ENCODE results near the gene ADARB2.

The ADARB2 gene

DNA sequence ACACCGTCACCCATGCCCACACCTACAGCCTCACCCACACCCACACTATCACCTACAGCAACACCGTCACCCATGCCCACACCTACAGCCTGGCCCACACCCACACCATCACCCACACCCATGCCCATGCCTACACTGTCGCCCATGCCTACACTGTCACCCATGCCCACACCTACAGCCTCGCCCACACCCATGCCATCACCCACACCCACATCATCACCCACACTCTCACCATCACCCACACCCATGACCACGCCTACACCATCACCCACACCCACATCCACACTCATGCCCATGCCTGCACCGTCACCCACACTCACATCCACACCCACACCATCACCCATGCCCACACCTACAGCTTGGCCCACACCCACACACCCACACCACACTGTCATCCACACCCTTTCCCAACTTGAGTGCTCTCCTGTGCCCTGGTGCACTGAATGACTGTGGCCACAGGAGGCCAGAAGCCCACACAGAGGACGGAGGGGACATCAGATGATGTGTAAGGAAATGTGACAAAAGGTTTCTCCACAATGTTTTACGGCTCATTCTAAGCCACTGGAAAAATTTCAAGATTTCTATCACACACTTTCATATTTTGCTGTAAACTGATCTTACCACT is 527.9 kb downstream of the ADARB2 start:
- no peak for DNase-seq

DNA sequence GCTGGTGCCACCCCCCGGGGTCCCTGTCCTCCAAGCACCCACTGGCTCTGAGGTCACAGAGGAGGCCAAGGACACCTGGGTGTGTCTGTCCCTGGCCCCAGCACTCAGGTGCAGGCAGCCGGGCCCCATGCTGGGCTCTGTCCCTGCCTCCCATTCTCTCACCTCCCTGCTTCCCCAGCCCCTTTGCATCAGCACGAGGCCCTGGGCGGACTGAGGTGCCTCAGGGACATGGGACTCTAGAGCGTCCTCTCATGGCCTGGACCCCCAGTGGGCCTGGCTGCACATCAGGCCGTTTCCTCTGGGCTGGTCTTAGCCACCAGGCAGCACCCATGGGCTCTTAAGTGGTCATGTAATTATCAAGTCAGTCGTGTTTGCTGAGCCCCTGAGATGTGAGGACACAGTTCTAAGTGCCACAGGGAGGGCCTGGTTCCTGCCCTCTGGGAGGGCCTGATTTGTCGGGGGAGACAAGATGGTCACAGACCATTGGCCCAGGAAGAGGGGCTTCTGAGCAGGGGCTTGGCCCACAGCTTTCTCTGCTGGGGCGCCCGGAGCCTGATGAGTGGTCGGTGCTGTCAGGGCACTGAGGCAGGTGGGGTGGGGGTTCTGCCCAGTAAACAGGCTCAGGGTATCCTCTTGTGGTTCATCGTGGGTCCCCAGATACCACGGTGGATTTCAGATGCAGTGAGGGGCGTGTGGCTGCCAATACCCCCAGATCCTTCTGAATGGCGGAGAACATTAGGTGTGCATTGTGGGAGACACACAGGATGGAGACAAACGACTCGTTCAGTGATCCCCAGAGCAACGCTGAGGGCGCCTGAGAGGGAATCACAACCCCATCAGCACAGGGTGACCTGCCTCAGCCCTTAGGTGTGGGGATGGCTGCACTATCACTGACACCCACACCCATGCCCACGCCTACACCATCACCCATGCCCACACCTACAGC is 528.7 kb downstream of the ADARB2 start:
- DNase-seq, result no peak

DNA sequence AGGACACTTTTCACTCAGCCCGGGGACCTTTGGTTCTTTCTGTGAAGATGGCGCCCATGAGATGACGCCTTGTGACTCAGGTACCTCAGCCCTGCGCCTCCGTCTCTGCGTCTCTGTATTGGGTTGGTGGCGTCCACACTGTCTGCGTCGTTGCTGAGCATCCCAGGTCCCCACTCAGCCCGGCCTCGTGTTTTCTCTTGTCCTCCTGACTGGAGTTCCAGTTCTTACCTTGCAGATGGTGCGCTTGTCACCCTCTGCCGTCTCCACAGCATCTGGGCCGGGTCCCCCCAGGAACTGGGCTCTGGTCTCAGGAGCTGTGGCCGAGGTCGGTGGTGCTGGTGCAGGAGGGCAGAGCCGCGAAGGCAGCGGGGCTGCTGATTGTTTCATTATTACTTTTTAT is 530.7 kb downstream of the ADARB2 start:
- no peak for DNase-seq

DNA sequence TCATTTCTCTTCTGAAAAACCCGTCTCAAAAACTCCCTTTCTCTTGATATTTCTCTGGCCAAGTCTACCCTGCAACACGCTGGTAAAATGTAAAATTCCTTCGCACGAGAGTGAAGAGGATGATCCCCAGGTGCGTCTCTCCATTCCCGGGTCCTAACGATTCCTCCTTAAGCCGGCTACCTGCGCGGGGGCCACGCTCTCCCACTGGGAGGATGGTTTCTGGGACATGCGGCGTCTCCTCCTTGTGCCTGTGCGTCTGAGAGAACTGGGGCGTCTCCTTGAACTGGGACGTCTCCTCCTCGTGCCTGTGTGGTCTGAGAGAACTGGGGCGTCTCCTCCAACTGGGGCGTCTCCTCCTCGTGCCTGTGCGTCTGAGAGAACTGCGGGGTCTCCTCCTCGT is 531.2 kb downstream of the ADARB2 start:
- DNase-seq, result no peak

DNA sequence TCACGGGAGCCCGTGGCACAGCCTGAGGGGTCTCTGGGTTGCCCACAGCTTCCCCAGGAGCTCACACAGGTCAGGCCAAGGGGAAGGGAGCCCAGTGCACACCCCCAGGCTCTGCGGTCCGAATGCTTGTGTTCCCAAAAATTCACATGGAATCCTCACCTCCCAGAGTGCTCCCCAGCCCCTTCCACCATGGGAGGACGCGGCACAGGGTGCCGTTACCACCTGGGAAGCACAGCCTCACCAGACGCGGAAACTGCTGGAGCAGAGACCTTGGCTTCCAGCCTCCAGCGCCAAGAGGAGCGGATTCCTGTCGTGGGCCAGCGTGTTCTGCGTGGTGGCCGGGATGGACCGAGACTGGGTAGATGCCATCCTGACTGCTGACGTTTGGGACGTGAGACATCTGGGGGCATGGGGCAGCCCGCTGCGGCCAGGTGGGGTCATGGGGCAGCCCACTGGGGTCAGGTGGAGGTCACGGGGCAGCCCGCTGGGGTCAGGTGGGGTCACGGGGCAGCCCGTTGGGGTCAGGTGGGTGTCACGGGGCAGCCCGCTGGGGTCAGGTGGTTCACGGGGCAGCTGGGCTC is 531.8 kb downstream of the ADARB2 start:
- no peak for DNase-seq

DNA sequence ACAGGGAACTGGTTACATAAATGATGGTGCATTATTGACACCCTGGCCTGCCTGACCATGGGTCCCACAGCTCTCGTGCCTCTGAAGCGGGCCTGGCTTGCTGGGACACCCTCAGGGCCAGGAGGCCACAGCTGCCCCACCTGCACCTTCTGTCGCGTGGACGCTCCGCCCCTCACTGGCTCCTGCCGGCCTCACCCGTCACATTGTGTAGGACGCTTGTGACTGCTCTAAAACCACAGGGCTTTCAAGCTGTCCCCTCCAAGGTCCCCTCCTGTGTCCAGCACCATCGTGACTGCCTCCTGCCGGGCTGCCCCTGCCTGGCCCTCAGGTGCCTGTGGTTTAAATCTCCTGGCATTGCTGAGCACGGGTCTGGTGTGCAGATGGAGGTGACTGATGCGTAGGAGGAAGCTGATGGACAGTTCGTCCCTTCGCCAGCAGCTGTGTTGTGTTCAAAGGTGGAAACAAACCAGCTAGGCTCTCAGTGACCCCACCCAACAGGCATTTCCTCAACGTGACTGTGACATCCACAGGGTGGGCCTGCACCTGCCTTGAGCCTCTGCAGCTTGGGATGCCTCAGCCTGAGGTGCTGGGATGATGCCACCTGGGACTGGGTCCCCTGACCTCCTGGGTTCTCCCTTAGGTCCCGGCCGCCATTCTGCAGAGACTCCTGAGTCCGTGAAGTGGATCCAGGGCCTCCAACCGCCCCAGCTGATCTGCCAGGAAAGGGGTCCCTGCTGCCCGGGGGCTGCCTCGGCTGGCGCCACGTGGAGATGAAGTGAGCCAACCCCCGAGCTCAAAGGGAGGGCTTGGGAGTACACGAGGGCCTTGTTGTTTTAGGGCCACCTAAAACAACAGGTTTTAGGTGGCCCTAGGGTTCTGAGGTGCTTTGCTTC is 532.6 kb downstream of the ADARB2 start:
- no peak for DNase-seq

DNA sequence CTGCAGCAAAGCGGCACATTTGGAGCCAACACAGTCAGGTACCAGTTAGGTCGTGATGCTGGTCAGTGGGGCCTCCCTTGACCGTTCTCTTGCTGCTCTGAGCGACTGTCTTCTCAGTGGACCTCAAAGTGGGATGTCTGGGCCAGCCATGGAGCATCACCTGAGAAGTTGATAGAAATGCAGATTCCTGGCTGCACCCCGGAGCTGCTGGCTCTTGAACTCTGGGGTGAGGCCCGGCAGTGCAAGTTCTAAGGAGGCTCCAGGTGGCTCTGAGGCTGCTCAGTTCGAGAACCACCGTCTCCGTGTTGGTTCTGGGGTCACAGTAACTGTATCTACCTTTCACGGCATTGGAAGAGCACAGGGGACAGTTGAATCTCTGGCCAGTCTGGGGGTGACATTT is 533.6 kb downstream of the ADARB2 start:
- no peak for DNase-seq

DNA sequence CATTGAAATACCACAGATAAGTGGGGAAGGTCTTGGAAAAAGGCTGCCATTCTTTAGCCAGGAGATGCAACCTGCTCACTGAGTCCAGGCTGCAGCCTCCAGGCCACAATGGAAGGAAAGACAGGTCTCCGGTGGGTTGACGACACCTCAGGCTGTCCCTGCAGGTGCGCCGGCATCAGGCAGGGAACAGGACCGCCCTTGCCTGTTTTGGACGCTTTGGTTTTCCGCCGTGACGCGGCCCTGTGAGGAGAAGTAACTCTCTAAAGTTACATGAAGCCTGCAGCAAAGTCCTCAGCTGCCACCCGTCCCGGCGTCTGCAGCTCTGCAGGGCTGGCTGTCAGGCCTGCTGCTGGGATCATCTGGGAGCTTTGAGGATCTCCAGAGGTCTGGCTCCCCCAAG is 534.1 kb downstream of the ADARB2 start:
- DNase-seq, result no peak

DNA sequence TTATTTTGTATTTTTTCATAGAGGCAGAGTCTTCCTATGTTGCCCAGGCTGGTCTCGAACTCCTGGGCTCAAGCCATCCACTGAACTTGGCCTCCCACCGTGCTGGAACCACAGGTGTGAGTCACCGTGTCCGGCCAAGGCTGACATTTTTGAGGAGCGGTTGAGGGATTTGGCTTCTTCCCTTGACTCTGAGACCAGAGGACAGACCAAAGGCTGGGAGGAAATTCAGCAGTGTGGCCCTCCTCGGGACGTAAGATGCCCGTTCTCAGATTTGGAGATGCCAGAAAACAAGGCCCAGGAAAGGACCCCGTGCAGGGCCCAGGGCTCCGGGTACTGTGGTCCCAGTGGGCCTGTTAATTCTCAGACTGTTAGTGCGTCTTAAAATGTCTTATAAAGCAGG is 535.0 kb downstream of the ADARB2 start:
- DNase-seq, result no peak

DNA sequence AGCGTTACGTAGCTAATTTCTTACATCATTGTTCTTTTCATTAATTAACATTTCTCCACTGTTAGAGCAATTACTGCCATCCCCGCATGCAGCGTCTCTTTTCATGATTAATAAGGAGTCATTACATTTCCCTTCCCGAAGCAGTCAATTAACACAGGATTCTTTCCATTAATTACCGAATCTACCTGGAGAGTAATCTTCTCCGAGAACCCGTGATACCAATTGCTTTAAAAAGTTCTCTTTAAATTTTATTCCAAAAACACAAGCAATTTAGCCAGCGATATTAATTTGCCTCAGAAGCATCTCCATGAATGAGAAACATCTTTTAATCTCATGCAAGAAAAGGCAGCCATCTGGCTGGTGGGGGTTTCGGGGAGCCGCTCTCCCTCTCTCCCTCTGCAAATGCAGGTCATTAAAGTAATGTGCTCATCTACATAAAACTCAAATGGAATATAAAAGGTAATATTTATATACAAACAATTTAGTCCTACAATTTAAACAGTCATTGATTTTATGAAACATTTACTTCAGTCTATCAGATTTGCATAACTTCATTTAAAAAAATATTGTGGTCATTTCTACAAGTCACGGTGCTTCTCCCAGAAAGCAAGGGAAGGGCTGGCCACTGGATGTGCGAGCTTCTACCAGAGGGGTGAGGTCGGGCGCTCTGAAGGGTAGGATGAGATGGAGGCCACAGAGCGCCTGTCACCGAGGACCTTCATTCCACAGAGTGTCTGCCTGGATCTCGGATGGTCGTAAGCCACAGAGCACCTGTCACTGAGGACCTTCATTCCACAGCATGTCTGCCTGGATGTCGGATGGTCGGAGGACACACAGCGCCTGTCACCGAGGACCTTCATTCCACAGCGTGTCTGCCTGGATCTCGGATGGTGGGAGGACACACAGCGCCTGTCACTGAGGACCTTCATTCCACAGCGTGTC is 536.2 kb downstream of the ADARB2 start:
- DNase-seq, result no peak

DNA sequence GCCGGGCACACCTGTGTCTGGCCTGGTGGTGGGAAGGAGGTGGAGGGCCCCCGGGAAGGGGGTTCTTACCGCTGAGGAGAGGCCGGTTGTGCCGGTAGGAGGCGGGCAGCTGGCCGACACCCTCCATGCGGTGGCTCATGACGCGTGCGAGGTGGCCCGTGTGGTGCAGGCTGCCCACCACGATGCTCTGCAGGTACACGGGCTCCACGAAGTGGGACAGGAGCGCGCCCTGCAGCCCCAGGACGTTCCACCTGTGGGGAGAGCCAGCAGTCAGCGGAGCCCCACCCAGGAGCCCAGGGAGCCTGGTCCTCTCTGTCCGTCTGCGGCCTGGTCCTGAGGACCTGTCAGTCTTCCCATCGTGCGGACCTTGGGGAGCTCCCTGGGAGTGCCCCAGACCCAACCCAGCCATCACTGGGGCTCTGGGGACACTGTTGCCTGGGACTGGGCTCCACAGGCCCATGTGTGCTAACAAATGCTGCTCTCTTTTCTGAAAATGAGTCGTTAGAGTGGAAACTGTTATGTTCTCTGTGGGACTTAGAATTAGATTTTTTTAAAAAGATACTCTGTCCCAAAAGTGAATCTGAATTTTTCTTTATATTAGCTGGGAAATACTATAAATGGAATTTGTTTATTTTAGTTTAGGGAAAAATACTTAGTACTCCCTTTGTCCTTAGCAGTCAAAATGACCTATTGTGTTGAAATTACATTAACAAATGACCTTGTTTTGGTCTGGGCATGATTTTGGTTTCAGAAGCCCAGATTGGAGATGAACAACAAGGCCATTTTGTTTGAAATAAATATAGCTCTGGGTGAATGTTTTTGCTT is 537.2 kb downstream of the ADARB2 start:
- DNase-seq, result no peak

DNA sequence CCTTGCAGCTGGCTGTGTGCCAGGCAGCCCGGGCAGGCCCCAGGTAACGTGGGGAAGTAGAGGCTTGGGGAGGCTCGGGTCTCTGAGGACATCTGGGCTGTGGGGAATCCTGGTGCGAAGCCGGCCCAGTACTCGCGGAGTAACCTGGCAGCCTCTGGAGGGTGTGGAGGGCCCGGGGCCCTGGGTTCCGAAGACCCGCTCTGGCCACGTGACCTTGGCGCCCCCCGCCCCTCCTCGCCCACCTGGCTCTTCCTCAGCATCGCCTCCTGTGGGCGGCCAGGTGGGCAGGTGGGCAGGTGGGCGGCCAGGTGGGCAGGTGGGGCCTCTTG is 538.0 kb downstream of the ADARB2 start:
- no peak for DNase-seq

DNA sequence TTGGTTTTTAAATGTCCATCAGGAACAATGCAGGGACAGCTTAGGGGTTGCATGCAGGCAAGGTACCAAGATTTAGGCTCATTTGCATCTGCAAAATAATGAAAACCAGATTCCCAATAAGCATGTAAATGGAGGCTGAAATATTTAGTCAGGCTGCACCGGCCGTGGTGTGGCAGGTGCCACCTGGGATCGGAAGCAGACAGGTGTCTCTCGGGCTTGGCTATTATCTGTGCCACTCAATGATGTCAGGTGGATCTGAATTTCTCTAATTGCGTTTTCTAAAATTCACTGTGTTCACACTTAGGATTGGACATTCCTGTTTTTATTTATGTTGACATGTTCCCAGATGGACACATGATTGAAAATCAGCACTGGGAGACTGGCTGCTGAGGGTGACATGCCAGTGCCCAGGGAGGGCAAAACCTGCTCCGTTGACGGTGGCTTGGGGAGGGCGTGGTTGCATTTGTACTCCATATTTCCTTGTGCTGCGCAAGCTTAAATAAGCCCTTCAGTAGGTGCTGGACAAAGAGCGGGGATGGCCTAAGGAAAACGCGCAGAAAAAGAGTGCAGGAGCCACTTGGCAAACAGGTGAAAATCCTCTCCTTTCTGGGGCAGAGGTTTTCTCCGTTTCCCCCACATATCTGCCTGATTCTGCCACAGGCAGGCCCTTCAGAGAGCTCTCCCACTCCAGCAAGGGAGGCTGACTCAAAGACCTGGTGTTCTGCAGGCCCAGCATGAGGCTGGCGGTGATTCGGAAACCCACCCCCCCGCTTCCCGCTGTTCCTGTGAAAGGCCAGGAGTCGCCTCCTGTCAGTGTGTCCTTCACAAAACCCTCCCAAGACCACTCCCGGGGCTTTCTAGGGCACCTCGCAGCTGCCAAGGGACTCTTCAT is 538.6 kb downstream of the ADARB2 start:
- DNase-seq, result no peak

DNA sequence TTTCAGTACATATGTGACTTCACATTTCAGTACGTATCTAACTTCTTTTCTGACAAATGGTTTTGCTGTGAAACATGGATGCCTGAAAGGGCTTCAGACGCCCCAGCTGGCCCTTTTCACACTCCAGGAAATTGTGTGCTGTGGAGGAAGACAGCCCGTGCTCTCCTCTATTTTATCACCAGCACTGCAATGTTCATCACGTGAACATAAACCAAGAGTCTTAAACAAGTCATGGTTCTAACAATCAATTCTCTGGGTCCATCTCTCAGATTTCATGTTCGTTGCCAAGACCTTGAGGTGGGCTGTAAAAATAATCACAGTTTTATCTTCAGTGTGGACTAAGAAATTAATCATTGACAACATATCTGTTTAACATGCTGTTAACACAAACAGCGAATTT is 539.9 kb downstream of the ADARB2 start:
- no peak for DNase-seq

DNA sequence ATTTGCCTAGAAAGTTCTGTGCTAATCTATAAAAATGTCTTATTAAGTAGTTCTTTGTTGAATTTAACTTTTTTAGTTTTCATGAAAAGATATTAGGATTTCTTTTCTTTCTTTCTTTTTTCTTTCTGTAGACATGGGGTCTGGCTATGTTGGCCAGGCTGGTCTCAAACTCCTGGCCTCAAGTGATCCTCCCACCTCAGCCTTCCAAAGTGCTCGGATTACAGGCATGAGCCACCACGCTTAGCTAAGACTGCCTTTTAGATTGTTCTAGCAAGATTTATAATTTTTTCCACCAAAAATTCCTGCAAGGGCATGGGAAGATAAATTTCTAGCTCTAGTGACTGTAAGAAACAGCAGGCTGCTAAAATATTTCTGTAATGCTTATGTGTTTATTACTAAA is 540.7 kb downstream of the ADARB2 start:
- no peak for DNase-seq

DNA sequence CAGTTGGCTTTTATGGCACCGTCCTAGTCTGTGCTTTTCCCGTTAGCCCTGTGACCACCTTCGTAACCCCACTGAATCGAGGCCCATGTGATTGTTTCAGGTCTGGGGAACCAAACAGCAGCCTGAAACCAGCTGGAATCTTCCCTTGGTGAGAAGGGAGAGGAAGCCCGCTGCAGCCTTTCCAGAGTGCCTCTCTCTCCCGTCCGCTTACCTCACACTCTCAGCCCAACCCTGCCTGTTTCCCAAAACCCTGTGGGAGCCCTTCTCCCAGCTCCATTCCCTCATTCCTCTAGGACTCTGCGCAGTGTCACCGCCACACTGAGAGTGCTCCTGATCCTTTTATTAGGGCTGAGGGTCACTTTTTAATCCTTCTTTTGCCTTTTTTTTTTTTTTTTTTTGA is 541.5 kb downstream of the ADARB2 start:
- no peak for DNase-seq

DNA sequence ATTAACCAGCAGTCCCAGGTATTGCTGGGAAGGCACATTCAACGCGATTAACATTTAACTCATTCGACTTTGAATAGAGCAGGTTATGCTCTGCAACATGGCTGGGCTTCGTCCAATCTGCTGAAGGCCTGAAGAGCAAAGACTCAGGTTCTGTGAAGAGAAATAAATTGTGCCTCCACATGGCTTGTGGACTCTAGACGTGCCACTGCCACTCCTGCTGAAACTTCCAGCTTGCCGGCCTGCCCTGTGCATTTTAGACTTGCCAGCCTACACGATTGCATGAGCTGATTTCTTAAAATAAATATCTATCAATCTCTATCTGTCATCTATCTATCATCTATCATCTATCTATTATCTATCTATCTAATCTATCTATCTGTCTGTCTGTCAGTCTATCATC is 543.2 kb downstream of the ADARB2 start:
- no peak for DNase-seq

DNA sequence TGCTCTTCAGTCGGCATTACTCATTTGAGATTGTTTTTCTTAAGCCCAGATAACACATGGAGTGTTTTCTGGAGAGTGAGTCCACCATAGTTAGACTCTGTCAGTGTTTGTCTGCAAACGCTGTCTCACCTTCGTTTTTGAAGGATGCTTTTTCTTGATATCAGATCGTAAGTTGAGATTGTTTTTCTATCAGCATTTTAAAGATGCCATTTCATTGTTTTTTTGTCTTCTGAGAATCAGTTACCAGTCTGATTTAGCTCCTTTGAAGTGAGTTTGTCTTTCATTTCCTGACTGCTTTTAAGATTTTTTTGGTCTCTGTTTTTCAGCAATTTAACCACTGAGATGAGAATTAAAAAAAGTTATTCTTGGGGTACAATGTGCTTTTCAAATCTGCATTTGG is 543.8 kb downstream of the ADARB2 start:
- DNase-seq, result no peak

DNA sequence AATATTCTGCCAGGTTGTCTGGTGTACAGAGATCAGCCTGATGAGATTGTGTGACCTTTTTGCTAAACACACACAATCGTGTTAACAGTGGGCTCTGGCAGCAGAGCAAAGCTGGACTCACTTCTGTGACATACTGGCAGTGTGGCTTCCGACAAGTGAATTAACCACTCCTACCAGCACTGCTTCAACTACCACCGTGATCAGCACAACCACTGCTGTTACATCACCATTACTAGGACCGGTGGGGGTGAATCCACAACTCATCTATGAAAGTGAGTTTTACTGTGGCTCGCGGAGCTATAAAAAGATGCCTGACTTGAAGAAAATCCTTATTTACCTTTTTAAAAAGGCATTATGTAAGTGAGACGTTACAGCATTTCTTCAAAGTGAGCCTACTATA is 545.6 kb downstream of the ADARB2 start:
- DNase-seq, result no peak
